Endothelial cell (in vitro differentiated cells): ENCODE data around the gene TIMM44. TPM values are rescaled to one million over a fixed set of nuclear protein-coding genes. Genes with fewer than 3 reads are reported as not detected.
"Not testable (repeated sequence)": the region's sequence is repeated elsewhere in the genome, so short reads cannot be mapped to it uniquely, and the experiment has no call there.

Source experiments
- DNase-seq: peaks from one replicate; pipeline ENCODE4 v3.0.0; 2021; ENCODE audit warnings: low spot score
- H3K27ac Mint-ChIP-seq: one replicate; pipeline ENCODE4 v1.8.0; 2021; ENCODE audit warnings: mixed read lengths, inconsistent platforms; ENCODE audit not compliant: unreplicated experiment
- H3K27me3 Mint-ChIP-seq: one replicate; pipeline ENCODE4 v1.8.0; 2021; ENCODE audit warnings: mild to moderate bottlenecking, moderate library complexity, mixed read lengths, inconsistent platforms; ENCODE audit not compliant: unreplicated experiment
- H3K36me3 Mint-ChIP-seq: one replicate; pipeline ENCODE4 v1.8.0; 2021; ENCODE audit warnings: mild to moderate bottlenecking, low read depth, mixed read lengths, inconsistent platforms; ENCODE audit not compliant: unreplicated experiment
- H3K4me1 Mint-ChIP-seq: one replicate; pipeline ENCODE4 v1.8.0; 2021; ENCODE audit warnings: mild to moderate bottlenecking, mixed read lengths, inconsistent platforms; ENCODE audit not compliant: unreplicated experiment
- H3K4me3 Mint-ChIP-seq: one replicate; pipeline ENCODE4 v1.8.0; 2021; ENCODE audit warnings: mild to moderate bottlenecking, mixed read lengths, inconsistent platforms; ENCODE audit not compliant: unreplicated experiment
- H3K9me3 Mint-ChIP-seq: one replicate; pipeline ENCODE4 v1.8.0; 2021; ENCODE audit warnings: mixed read lengths, inconsistent platforms; ENCODE audit not compliant: unreplicated experiment
- total RNA-seq: library from RNA; stranded (reverse); fragmentation: NEBNext Ultra II Directional; extraction: Animal tissue kit (Norgen Biotek cat#: 25700); gene quantifications from one replicate; pipeline ENCODE4 v1.2.1, GENCODE V29; 2021; ENCODE audit not compliant: unreplicated experiment
- TF ChIP-seq, protein P1 (sequence below): fragments of 200-600 bp; sonication (generic); IDR thresholded peaks from one replicate; pipeline ENCODE4 v1.5.0; 2021; ENCODE audit warnings: antibody characterized with exemption; ENCODE audit not compliant: unreplicated experiment

TIMM44 gene
- total RNA-seq, 1 donor from 2014 or later, result 46.5 TPM

DNA sequence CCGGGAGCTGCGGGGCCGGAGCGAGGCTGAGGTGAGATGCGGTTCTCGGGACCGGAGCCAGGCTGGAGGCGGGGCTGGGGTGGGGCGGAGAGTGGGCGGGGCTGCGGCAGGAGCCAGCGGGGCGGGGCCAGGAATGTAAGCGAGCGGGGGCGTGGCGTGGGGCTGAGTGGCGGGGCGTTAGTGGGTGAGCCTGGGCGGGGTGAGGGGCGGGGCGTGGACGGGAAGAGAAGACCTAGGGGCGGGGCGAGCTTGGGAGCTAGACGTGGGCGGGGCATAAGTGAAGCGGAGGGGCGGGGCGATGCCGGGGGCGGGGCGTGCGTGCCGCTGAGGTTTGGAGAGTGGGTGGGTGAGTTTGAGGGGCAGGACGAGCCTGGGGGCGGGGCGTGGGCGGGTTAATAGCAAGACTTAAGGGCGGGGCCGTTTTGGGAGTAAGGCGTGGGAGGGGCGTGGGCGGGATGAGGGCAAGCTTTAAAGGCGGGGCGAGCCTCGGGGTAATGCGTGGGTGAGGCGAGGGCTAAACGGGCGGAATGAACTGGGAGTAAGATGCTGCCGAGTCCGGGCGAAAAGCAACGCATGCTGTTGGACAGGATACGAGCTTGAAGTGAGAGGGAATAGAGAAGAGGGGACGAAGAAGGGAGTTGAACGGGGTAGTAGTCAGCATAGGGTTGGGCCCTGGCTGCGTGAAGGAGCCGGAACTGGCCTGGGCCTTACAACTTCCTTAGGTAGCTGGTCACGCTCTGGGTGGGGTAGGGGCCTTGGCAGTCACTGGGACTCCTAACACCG lies 22.8 kb downstream of the TIMM44 start:
- H3K27ac Mint-ChIP-seq, result peak overlapping the region; percentile 64
- H3K4me3 Mint-ChIP-seq, result peak overlapping the region; percentile 88
- DNase-seq, result peak; percentile 99
- H3K9me3 Mint-ChIP-seq, result no peaks in the 10 kb centered on the region
- peaks cover 8% of the 10 kb centered on the region for H3K4me1 Mint-ChIP-seq
- H3K36me3 Mint-ChIP-seq, result peaks cover 8% of the 10 kb centered on the region
- TF ChIP-seq, protein P1, sequence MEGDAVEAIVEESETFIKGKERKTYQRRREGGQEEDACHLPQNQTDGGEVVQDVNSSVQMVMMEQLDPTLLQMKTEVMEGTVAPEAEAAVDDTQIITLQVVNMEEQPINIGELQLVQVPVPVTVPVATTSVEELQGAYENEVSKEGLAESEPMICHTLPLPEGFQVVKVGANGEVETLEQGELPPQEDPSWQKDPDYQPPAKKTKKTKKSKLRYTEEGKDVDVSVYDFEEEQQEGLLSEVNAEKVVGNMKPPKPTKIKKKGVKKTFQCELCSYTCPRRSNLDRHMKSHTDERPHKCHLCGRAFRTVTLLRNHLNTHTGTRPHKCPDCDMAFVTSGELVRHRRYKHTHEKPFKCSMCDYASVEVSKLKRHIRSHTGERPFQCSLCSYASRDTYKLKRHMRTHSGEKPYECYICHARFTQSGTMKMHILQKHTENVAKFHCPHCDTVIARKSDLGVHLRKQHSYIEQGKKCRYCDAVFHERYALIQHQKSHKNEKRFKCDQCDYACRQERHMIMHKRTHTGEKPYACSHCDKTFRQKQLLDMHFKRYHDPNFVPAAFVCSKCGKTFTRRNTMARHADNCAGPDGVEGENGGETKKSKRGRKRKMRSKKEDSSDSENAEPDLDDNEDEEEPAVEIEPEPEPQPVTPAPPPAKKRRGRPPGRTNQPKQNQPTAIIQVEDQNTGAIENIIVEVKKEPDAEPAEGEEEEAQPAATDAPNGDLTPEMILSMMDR, result no peak
- H3K27me3 Mint-ChIP-seq, result peaks cover 15% of the 10 kb centered on the region

DNA sequence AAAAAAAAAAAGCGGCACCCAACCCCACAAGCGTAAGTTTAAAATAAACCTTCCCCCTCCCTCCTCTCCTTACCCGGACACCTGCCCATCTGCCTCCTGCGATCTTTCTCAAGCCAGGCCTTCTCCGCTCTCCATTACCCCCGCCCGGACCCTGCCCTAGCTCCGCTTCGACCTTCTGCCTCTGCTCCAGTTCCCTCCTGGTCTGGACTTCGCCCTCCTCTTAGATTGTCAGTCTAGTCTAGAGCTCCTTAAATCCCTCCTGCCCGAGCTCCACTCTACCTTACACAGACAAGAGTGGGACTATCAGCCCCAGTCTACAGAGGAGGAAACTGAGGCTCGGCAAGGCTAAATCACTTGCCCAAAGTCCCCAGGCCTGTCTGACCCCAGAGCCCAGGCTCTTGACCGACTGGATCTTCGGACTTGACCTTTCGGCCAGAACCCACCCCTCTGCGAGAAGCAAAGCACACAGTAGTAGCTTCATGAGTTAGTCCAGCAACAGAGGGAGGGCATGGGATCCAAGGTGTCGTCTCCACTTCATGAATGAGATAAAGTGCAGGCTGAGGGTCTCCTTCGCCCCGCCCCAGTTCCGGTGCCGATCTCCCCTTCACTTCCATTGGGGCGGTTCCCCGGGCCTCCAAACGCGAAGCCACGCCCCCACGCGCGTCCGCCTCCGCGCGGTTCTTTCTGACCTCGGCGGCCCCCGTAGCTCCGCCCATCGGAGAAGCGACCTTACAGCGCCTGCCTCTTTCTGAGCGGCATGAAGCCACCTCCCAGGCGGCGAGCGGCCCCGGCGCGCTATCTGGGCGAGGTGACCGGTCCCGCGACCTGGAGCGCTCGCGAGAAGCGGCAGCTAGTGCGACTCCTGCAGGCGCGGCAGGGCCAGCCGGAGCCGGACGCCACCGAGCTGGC lies 23.6 kb downstream of the TIMM44 start, which contains the start of gene SNAPC2:
SNAPC2 (plus strand) TSS at position 729 of the 909 bp plus-strand sequence; CDS start at position 758, 29 bp downstream.
- Mint-ChIP-seq H3K27me3 (peaks cover 24% of the 10 kb centered on the region), H3K4me3 (peak within 1 kb of the TSS; percentile 88), H3K27ac (peak within 1 kb of the TSS; percentile 64), H3K36me3 (peaks cover 8% of the 10 kb centered on the region), H3K4me1 (peaks cover 12% of the 10 kb centered on the region), H3K9me3 (no peaks in the 10 kb centered on the region)
- peak; percentile 97 for DNase-seq
- TF ChIP-seq, protein P1, result no peak

DNA sequence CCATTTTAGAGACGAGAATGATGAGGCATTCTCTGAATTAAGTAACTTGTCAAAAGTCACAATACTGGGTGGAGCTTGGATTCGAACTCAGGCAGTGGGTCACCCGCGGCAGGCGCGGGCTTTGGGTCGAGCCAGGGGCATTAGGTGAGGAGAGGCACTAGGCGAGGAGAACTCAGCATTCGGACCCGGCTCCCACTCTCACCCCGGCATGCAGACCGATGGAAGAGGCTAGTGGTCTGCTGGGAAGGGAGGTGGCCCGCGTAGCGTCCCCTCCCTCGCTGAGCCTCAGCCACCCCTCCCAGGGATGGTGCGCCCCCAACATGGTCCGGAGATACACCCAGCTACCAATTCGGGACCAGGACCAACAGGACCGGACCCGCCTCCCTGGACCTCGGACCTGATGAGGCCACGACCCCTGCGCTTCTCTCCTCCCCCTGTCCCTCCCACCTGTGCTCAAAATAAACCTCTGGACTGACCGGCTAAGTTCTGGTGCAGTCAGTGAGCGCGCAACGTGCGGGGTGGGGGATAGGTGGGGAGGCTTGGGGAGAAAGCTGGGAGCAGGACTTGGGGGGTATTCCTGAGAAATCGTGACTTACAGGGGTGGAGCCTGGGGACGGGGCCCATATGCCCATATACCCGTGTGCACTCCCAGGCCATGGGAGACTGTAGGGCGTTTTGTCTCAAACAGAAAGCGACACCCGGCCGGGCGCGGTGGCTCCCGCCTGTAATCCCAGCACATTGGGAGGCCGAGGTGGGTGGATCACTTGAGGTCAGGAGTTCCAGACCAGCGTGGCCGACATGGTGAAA lies 24.6 kb downstream of the TIMM44 start:
- DNase-seq, result no peak
- Mint-ChIP-seq H3K27me3 (peaks cover 29% of the 10 kb centered on the region), H3K36me3 (peaks cover 8% of the 10 kb centered on the region), H3K4me1 (peaks cover 12% of the 10 kb centered on the region), H3K9me3 (no peaks in the 10 kb centered on the region), H3K27ac (no peak overlapping the region), H3K4me3 (no peak overlapping the region)
- TF ChIP-seq, protein P1, result no peak

DNA sequence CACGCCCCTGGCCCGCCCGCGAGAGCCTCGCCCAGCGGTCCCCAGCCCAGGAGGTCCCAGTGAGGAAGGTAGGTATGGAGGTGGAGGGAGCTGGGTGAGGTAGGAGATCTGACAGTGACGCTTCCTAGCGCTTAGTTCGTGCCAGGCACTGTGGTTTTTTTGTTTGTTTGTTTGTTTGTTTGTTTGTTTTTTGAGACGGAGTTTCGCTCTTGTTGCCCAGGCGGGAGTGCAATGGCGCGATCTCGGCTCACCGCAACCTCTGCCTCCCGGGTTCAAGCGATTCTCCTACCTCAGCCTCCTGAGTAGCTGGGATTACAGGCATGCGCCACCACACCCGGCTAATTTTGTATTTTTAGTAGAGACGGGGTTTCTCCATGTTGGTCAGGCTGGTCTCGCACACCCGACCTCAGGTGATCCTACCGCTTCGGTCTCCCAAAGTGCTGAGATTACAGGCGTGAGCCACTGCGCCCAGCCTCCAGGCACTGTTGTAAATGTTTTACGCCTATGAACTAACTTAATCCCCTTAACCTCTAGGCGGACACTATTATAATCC lies 25.3 kb downstream of the TIMM44 start:
- not testable (repeated sequence) for H3K27ac Mint-ChIP-seq, H3K4me3 Mint-ChIP-seq, DNase-seq, H3K9me3 Mint-ChIP-seq, H3K36me3 Mint-ChIP-seq
- Mint-ChIP-seq H3K4me1 (peaks cover 12% of the 10 kb centered on the region), H3K27me3 (peaks cover 26% of the 10 kb centered on the region)
